Stimulated activated CD4-positive, alpha-beta T cell treated with anti-CD3 and anti-CD28 coated beads, Interleukin-15, amount 100 ng/mL, for 48 hours (primary cell): ENCODE data around the gene SERPINE2.

Experiments
- DNase-seq, 2 donors: peaks; one replicate each; pipeline ENCODE4 v3.0.0-alpha.2; 2020; ENCODE audit warnings: low read depth in 2 of 2

The SERPINE2 gene

DNA sequence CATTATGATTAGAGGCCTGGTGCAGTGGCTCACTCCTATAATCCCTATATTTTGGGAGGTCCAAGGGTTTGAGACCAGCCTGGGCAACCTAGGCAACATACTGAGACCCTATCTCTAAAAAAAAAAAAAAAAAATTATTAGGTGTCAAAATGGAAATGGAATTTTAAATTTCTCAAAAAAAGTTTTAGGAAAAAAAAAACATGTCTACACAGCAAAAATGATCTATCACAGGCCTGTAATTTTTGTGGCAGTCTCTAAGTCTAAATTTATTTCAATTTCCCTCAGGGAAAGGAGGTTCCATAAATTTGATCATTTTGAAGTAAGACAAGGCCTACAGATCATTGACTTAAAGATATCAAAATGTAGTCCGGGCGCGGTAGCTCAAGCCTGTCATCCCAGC, 65.5 kb downstream of the SERPINE2 start:
- no peak for DNase-seq

DNA sequence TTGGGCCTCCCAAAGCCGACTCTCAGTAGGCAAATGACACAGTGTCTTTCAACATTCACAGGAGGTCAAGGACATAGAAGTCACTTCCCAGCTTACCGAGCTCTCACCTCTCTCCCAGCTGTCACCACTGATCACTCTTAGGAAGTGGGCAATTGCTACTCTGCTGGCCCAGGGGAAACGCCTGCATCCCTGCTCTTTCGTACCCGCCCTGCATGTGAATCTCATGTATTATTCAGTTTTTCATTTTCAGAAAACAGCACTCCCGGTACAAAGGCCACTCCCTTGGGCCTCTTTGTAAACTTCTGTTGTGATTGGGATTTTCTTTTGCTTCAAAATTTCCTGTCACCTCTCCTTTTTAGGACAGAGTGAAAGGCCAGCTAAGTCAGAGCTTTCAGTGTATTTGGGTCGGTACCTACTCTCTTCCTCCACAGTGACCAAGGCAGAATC, 66.4 kb downstream of the SERPINE2 start:
- DNase-seq = no peak

DNA sequence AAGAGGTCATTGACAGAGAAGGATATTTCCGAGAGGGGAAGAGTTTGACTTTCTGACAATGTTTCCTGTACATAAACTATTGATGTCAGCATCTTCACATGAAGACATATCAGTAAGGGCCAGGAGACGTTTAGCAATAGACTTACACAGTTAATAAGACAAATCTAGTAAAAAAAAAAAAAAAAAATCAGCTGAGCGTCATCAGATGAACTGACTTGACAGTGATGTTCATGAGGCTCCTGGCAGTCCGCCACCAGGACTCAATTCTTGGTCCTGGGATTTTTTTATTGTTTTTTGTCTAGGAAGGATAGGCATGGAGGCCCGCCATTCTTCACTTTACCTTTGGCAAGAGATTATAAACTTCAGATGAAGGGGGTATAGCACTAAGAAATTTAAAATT, 67.4 kb downstream of the SERPINE2 start:
- DNase-seq = no peak

DNA sequence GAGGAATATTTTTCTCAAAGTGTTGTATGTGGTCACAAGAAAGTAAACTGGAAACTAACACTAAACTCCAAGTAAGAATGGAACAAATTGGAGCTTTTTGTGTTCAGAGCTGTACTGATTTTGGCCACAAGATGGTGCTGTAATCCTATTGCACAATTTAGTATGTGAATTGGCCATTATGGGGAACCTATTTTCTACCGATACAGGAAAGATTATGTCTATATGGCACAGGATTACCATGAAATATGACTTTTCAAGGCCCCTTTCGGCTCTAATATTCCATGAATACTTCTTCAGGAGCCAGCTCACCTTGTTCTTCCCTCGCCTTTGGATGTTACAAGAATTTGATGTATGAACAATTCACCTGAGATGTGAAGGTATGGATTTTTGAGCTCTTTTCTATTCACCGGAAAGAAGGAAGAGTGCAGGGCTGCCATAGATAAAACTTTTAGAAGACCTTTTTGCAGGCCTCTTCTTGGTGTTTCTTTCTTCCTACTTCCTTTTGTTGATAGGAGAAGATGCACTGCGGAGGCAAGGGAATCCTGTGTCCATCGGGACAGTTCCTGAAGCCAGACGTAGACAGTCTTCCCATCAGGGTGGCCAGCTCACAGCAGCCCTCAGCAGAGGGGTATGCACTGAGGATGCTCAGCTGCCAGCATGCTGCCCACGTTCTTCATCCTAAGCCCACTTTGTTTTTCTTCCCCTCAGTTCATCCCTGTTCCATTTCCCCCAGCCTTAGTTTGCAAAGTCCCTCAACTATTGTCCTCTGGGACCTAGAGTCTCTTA, 68.5 kb downstream of the SERPINE2 start:
- DNase-seq = peak in 1 of 2 donors; percentile 58

DNA sequence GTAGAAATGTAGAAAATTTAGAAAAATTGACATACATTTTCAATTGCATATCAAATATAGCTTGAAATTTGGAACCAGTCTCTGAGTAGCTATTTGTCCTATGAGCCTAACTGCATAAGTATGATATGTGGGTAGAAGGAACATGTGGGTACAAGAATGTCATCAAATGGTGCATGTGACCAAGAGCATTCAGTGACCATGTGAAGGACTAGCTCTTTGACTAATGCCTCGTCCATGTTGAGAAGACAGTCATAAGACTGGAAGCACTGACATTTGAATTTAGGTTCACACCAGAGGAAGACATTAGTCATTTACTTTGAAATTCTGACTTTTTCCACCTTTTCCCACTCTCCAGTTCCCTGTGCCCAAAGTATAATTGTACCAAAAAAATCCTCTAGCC, 69.2 kb downstream of the SERPINE2 start:
- no peak for DNase-seq

DNA sequence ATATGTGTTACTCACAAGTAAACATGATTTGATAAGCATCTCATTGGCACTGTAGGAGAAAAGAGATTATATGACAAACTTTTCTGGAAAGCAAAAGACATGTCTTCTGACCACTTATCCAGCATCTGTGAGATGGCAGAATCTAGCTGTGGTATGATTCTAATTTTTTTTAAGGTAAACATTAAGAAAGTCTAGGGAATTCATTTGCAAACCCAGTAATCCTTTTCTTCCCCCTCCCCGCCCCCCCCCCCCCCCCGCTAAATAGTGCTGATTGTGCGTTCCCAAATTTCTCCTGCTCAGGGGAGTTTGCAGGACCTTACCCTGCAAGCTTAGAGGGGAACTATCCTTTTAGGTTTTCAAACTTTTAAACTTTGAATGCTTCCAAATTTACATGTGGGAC, 69.8 kb downstream of the SERPINE2 start:
- DNase-seq = no peak

DNA sequence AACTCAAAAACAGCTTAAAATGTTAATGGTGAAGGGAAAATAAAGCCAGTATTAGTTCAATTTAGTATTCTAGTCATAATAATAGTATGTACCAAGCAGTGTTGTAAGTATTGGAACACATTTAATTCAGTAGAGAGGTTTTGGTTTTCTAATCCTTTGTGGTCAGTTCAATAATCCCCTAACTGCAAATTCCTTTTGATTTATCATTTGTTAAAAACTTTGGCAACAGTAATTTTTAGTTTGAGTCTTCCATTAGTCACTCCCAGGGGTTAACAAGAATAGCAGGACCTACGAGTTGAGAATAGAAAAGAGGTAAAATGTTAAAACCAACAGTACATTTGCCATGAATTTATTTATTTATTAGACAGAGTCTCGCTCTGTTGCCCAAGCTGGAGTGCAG, 71.1 kb downstream of the SERPINE2 start:
- no peak for DNase-seq

DNA sequence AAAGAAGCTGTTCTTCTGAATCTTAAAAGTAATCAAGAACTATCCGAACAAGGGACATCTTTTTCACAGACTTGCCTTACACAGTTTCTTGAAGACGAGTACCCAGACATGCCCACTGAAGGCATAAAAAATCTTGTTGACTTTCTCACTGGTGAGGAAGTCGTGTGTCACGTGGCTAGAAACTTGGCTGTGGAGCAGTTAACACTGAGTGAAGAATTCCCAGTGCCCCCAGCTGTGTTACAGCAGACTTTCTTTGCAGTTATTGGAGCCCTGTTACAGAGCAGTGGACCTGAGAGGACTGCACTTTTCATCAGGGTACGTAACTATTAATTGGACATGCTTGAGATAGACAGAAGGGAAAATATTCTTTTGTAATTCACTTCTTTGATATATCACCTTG, 79.4 kb downstream of the SERPINE2 start:
- no peak for DNase-seq

DNA sequence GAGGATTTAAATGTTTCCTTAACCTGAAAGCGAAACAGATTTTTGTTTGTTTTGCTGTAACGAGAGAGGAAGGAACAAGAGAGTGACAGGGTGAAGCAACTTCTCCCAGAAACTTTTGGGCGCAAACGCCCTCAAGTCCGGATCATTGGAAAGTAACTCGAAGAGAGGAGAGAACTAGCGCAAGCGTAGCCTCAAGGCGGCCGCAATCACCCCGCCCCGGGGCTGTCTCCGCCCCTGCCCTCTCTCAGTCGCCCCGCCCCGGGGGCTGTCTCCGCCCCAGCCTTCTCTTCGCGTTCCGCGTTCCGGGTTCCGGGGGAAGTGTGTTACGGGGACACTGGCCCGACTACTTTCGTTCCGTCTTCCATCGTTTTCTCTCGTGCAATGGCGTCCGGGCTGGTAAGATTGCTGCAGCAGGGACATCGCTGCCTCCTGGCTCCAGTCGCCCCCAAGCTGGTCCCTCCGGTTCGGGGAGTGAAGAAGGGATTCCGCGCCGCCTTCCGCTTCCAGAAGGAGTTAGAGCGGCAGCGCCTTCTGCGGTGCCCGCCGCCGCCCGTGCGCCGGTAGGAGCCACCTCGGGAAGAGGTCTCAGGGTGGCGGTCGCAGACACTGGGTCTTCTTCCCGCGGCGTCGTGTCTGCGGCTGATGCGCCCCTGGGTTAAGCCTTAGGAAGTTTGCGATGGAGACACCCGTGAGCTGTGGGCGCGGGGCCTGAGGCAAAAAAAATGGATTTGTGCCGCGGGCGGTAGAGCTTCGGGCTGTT, 81.8 kb downstream of the SERPINE2 start, which contains the start of gene MRPL44:
TSS of gene MRPL44 (plus strand) at position 372 of the 760 bp plus-strand sequence. CDS start at position 382, 10 bp downstream.
- DNase-seq = peak; percentile 89 to 93

DNA sequence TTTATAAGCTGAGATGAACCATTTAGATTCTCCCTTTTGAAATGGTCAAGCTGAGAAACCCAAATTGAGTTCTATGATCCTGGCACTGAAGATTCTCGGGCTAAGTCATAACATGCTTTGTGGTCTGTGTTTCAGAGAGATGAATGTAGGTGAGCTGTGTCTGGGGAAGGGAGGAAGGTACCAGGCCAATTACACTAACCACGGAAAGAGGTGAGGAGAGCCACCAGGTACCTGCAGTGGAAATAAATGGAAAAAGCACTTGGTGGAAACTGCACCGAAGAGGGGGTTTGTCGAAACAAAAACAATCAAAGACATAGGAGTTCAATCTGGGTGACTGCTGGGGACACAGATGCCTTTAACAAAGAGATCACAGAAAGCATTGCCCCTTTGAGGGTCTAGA, 82.8 kb downstream of the SERPINE2 start:
- DNase-seq = no peak

DNA sequence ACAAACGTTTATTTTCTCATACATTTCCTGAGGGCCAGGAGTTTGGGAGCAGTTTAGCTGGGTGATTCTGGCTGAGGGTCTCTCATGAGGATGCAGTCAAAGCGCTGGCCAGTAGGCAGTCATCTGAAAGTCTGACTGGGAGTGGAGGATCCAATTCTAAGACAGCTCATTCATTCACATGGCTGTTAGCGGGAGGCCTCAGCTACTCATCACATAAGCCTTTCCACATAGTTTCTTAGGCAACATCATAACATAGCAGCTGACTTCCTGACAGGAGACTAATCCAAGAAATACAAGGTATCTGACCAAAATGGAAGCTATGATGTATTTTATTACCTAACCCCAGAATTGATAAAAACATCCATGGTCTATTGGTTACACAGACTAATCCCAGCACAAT, 84.7 kb downstream of the SERPINE2 start:
- DNase-seq = no peak

DNA sequence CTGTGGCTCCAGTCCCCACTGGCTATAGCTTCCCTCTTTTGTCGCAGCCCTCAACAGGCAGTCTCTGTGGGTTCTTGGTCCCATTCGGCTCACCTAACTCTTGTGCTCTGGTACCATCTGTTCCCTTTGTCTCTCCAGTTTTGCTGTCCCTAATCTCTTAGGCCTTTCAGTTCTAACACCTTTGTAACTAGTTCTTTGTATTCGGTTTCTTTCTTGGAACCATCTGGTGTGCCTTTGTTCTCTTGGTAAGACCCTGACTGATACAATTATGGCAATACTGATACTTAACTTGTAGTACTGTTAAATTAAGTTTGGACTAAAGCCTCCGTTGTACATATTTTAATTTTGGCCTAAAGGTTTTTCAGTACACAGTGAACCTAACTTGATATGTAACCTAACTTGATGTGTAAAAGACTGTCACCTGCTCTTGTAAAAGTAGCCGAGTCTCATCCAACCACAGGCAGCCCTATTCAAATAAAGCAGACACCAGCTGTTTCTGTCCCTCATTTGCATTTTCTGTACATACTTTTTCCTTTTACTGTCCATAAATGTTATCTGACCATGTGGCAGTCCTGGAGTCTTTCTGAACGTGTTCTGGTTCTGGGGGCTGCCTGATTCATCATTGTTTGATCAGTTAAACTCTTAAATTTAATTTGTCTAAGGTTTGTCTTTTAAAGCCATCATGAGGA, 86.7 kb downstream of the SERPINE2 start:
- DNase-seq = no peak

DNA sequence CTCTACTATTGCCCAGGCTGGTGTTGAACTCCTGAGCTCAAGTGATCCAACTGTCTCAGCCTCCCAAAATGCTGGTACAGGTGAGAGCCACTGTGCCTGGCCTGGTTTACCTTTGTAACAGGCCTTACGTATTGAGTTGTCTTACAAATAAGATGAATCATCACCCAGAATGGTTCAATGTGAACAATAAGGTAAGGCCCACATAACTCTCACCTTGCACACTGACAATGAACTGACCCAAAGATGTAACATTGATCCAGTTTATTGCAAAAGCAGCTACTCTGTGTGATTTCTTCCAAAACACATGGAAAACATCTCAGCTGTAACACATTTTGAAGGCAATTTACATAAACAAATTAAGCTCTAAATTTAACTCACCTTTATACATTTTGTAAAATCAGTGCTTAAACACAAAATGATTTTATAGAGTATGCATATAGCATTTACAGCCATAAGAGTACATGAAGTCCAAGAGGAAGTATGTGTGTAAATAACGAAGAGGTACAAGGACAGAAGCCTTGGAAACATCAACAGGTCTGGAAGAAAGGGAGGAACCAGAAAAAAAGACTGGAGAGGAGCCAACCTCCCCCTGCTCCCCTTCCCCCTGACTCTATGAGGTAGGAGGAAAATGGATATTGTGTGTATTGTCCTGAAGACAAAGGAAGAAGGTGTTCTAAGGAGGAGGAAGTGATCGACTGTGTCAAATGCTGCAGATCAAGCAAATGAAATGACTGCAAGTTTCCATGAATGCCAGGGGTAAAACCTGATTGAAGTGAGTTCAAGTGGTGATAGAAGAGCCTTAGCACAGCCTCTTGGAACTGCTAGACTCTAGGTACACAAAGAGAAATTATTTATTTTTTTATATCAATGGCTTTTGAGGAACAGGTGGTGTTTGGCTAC, 88.4 kb downstream of the SERPINE2 start:
- no peak for DNase-seq

DNA sequence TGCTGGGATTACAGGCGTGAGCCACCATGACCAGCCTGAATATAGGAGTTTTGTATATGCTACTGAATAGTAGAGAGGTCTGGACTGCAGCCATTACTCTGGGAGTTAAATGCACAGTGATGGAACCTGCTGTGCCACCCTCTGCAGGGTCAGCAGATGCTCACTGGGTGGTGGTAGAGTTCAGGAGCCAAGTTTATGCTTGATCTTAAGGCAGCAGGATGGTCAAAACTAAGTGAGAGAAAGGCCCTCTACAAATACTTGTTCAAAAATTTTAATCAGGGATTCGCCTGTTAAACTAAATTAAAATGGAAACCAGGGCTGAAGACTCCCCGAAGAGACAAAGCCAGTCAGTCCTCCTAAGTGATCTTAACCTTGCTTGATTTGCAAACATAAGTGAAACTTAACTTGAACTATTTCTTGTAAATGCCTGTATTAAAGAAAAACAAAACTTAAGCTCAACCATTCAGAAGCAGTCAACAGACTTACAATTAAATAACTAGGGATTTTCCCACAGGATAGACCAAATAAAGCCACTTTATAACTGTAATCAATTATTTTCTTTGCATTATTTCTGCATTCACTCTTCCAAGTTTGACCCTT, 89.7 kb downstream of the SERPINE2 start:
- no peak for DNase-seq

DNA sequence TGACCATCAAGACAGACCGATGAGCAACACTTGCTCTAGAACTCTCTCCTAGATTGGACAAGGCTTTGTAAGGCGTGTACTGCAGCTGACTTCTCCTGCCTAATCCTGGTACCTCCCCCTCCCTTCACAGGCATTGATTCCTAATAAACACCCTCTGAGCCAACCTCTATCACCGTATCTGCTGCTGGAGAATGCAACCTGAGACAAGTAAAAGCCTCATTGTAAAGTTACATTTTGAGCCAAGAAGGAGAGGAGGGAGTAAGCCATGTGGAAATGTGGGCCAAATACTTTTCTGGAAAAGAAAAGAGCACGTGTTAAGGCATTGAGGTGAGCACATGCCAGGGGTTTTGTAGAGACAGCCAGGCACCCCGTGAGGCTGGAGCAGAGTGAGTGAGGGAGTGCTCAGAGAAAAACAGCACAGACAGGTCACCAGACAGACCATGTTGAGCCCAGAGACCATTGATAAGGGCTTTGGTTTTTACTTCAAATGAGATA, 91.3 kb downstream of the SERPINE2 start:
- no peak for DNase-seq

DNA sequence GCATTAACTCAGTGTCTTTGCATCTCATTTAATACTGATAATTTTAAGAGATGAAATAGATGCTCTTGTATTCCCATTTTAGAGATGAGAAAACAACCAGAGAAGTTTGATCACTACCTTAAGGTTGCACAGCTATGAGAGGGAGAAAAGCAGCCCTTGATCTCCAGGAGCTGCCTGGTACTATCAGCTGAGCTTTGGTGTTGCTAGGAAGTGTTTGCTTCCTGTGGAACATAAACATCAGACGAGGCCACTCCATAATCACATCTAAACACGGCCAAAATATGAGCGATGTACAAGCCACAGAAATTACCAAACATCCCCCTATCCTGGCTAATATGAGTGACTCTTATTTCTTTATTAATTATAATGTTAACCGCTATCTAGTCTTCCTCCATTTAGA, 93.3 kb downstream of the SERPINE2 start:
- no peak for DNase-seq

DNA sequence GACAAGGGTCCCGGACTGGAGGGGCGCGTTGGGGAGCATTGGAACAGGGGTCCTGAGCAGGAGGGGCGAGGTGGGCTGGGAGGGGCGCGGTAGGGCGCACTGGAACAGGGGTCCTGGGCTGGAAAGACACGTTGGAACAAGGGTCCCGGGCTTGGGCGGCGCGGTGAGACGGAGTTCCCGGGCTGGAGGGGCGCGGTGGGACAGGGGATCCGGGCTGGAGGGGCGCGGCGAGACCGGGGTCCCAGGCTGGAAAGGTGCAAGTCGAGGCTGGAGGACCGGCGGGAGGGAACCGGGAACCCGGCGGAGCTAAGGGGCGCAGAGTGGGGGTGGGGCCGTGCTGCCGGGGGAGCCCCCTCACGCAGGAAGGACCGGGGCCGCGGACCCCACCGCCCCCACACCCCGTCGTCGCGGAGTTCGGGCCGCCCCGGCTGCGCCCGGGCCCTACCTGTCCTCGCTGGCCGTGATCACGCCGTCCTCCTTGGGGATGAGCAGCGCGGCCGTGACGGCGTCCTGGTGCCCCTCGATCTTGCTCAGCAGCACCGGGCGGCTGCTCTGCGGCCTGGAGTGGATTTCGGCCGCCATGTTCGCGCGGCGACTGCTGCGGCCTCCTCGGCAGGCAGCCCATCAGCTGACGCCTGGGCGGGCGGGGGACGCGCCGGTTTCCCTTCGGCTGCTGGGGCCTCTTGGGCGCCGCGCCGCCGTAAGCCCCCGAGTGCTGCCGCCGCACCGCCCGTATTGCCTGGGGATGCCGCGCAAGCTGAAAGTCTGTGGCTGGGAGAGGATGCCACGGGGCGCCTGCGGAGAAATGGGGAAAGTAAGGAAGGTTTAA, 94.2 kb downstream of the SERPINE2 start, which contains the start of gene WDFY1:
TSS of gene WDFY1 (minus strand) at position 633 of the 829 bp plus-strand sequence. CDS start at position 582, 51 bp downstream.
- DNase-seq = peak; percentile 64 to 80

DNA sequence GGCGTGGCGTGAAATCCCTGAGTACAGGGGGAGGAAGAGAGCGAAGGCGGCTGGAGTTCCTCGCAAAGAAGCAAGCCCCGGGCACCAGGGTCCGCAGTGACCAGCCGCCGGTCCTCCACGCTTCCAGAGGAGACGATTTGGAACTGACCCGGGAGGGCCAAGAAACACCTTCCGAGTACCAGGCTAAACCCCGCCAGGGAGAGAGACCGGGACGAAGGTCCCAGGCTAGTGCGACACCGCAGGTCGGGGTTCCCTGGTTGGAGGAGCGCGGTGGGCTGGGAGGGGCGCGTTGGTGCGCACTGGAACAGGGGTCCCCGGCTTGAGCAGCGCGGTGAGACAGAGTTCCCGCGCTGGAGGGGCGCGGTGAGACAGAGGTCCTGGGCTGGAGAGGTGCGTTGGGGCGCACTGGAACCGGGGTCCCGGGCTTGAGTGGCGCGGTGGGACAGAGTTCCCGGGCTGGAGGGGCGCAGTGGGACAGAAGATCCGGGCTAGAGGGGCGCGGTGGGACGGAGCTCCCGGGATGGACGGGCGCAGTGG, 94.9 kb downstream of the SERPINE2 start:
- no peak for DNase-seq

DNA sequence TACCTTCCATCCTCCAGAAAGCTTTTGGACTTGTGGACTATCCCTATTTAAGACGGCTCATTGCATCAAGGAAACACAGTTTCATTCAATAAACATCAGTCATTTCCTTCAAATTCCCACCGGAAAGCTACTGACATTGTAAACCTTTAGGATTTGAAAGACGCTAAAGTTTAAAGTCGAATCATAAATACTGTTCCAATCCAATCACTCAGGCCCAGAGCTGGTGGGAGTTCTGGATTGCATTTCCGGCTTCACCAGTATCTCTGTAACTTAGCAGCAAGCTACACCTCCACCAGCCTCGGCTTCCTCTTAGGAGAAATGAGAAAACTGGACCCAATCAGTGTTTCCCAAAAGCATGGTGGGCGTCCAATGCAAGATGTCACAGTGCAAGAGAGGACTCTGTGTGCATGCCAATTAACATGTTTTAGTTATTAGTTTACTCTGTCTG, 95.5 kb downstream of the SERPINE2 start:
- DNase-seq = no peak
